EH (cell line): ENCODE measurements around the gene MBOAT7.

Source experiments
- DNase-seq: peaks from one replicate; pipeline ENCODE4 v3.0.0-alpha.2; 2015; ENCODE audit warnings: low read depth

MBOAT7 gene

DNA sequence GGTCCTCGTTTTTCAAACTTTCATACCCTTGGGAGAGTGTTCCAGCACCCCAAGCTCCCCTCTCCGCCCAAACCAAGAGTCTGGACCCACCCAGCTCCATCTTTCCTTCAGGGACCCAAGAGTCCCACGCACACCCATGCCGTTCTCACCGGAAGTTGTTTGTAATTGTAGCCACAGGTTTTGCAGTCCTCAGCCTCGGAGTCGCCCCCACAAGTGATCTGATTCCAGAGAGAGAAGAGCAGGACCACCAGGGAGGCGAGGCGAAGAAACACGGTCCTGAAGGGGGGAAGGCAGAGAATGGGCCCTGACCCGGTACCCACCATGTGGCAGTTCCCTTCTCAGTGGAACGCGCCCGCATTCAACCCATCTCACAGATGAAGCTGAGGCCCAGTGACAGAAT is 26.5 kb downstream of the MBOAT7 start:
- DNase-seq, result no peak

DNA sequence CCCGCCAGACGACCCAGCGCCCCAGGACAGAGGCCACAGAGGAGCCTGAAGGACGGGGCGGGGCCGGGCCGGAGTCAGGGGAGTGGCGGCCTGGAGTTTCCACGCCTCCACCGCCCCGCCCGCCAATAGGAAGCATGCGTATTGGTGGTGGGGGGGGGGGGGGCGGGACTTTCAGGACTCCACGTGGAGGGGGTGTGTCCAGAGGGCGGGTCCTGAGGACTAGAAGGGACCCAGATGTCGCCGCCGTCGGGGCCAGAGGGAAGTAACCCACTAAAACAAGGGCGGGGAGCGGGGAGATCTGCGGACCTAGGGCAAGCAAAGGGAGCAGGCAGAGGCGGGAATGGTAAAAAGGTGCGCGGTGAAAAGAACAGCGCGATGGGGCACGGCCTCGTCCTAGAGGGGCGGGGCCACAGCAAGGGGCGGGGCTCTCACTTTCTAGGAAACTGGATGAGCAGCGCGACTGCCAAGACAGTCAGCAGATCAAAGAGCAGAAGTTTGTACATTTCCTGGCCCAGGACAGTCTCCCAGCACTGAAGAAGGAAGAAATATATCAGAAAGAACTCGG is 27.1 kb downstream of the MBOAT7 start:
- peak; percentile 71 for DNase-seq

DNA sequence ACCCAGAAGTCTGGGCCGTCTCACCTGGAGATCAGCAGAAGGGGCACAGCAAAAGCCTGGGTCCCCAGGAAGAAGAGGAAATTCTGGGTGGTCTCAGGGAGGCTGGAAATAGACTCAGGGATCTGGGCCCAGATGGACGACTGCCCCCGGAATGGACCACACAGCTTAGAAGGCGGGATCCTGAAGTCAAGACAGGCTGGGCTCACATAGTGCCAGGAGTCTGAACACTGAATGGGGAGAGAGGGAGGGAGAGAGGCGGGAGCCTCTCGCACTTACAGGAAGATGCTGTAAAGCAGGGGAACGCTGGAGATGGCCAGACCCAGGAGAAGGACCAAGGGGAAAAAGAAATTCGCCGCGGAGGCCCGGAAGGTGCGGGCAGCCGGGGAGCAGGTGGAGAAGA is 28.5 kb downstream of the MBOAT7 start:
- peak; percentile 19 for DNase-seq

DNA sequence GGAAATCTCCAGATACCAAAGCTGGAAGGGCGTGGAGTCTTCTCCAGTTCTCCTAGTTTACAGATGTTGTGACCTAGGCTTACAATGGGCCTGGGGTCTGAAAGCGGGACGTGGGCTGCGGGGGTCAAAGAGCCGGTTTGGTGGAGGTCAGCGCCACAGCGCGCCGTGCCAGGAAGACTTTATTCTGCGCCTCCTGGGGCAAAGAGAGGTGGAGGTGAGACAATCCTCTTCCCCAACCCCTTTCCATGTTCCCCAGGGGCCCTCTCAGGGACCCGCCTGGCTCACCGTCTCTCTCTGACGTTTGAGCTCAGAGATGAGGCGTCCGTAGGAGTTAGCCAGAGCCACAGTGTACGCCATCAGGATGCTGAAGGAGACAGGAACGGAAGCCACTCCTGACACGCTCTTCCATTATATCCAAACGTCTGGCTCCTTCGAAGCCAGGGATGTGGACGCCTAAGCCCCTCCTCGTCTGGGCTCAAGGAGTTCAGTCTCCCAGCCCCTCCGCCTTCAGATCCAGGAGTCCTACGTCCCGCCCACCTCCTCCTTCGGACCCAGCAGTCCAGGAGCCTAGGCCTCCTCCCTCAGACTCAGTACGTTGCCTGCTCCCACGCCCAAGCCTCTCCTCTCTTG is 29.1 kb downstream of the MBOAT7 start:
- DNase-seq, result peak; percentile 40

DNA sequence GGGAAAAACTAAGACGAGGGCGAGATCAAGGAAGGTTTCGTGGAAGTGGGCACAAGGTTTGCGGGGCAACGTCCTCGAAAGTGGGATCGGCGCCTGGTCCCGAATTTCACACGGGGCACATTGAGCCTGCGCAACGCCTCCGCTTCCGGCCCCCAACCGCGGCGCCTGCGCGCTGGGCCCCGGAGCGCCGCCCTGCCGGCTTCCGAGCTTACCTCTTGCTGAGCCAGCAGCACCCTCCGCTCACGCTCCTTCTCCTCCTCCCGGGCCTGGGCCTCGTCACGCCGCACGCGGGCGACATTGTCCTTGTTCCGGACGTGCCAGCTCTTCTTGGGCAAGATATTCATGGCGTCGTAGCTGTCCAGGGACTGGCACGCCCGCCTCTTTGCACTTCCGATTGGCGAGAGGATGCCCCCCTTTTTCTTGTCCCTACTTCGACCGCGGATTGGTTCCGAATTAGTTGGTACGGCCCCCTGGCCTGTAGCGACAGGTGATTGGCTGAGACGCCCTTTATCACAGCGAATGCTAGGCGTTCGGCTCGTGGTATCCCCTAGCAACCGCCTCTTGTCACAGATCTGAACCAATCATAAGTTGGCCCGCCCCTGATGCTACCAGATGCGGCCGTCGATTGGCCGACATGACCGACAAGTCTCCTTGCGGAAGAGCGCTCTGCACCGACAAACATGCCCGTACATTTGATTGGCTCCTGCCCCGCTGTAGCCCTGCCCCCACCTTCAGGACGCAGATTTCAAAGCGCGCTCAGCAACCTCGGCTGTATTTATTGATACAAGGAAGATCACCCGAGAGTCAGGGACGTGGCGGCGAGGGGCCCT is 29.8 kb downstream of the MBOAT7 start, which contains the start of gene LENG1:
Gene LENG1, minus strand, starts transcription at position 370 of the 830 bp plus-strand sequence. Its CDS starts 26 bp downstream, at position 344.
- peak; percentile 100 for DNase-seq

DNA sequence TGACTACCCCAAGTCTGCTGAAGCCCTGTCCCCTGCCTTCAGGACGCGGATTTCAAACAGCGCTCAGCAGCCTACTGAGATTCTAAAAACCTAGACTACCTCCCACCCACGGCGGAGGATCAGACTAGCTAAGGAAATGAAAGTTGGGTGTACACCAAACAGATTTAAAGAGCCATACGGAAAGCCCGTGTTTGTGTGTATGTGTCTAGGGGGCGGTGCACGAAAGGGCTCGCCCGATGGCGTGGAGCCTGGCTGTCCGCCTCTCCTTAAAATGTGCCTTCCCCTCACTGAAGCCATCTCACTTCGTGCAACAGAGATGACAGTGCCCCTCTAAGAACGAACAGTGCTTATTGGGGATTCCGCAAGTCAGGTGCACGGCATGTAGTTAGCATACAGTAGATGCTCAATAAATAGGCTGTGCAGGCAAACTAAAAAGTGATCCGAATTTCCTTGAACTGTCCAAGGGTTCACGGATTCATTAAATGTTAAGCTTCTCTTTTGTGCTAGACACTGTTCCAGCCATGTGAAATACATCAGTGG is 30.5 kb downstream of the MBOAT7 start:
- DNase-seq, result peak; percentile 34

DNA sequence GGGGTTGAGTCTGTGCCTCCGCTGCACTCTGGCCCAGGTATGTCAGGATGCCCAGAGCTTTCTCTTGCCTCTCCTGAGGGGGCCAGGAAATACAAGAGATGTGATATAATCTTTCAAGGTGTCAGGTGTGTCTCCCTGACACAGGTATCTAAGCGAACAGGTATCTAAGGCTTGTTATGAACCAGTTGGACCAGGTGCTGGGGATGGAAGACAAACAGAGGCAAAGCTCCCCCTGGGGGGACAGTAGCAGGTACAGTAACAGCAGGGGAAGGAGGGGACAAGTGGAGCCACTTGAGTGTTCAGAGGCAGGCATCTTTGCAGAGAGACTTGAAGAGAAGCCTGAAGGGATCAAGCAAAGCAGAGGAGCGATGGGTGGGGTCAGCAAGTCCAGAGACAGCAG is 32.4 kb downstream of the MBOAT7 start:
- DNase-seq, result no peak

DNA sequence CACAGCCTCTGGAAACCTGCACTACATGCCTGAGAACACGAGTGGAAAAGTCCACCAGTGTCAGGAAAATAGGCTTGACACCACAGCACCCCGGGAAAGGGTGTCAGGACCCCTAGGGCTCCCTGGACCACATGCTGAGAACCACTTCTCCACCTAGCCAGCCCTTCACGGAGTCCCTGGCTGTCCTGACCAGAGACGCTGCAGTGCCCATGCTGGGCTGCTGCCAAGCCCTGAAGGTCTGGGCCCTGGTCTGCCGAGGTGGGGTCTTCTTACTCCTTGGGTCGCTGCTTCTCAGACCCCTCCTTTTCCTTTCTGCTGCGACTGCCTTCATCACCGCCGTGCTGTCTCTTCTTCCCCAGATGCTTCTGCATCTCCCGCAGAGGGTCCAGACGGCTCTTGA is 32.9 kb downstream of the MBOAT7 start:
- DNase-seq, result no peak

DNA sequence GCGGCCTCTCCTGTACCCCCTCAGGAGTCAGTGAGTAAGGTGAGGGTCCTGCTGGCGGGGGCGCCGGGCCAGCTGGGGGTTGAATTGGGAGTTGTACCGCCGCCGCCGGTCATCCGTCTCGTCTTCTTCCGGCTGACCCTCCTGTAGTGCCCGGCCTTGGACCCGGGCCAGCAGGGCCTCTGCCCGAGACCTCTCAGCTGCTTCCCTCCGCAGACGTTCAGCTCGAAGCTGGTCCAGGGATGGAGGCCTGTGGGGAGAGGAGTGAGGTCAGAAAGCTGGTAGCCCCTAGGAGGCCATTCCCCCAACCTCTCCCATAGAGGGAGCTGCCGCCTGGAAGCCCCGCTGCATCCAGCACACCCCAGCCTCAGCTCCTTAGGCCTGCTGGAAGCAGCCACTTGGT is 33.7 kb downstream of the MBOAT7 start:
- DNase-seq, result no peak

DNA sequence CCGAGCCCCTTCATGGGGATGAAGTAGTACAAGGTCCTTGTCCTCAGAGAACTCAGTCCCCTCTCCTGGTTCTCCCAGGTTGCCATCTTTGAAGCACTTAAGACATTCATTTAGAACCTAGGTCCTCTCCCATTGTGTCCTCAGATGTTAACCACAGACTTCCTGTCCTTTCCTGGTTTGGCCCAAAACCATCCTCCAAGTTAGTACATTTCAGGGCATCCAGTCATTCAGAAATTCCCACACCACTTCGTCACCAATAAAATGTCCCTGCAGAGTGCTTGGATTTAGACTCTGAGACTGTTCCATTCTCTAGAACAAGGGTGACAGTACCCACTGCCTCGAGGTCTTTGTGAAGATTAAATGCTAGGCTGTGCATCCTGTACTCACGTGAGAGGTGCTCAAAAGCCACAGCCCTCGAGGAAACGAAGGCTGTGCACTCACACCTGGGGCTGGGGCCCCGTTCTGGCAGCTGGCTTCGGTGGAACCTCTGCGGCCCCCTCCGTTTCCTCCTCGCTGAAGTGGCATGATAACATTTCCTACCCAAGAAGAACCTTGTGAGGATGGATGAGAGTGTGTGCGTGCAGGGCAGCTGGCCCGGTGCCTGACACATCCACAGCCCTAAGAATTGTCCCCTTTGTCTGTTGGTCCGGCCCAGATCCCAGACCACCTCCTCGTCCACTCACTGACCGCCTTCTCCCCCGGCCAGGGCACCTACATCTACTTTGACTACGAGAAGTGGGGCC is 34.6 kb downstream of the MBOAT7 start:
- DNase-seq, result peak; percentile 86

DNA sequence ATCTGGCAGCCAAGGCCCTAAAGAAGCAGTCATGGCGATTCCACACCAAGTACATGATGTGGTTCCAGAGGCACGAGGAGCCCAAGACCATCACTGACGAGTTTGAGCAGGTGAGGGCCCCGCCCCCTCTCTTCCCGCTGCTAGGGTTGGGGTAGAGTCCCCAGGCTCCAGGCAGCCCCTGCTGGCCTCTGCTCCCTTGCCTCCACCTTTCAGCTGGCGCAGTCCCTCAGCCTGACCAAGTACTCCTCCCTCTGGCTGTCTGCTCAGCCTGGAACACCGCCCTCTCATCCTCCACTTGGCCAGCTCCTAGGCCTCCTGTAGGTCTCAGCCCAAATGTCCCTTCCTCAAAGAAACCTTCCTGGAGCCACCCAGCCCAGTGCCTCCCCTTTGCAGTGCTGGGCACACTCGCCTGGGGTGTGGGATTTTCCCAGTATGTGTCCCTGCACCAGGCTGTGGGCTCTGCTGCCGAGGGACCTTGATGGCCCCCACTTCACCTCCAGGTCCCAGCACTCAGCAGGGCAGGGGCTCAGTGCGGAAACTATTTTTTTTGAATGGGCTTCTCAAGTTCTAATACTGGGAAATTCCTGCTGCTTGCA is 35.6 kb downstream of the MBOAT7 start:
- DNase-seq, result no peak

DNA sequence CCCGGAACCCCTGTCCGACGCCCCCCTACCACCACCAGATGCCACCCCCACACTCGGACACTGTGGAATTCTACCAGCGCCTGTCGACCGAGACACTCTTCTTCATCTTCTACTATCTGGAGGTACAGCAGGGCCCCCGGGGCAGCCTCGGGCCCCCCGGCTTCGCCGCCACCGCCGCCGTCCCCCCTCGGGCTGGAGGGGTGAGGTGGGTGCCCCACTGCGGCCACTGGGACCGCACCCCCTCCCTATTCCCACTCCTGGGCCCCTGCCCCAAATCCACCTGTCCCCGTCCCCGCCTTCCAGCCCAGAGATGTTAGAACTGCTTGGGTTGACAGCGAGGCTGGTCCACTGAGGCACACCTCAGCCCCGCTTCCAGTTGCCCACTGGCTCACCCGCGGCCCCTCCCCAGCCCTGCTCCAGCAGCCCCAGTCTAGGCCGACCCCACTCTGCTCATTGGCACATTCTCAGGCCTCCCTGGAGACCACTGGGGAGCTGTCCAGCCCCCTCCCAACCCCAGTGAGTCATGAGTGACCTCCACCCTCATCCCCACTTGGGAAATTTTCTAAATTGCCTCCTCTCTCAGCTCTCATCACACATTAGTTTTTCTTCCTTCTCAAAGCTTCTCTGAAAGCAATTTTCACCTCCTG is 36.4 kb downstream of the MBOAT7 start:
- no peak for DNase-seq

DNA sequence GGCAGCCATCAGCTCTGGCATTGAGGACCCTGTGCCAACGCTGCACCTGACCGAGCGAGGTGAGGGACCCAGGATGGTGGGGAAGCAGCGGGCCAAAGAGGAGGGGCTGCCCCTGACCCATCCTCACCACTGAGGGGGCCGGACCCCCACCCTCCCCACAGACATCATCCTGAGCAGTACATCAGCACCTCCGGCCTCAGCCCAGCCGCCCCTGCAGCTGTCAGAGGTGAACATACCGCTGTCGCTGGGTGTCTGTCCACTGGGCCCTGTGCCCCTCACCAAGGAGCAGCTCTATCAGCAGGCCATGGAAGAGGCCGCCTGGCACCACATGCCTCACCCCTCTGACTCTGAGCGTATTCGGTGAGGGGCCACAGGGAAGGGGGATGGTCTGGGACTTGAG is 37.1 kb downstream of the MBOAT7 start:
- DNase-seq, result no peak

DNA sequence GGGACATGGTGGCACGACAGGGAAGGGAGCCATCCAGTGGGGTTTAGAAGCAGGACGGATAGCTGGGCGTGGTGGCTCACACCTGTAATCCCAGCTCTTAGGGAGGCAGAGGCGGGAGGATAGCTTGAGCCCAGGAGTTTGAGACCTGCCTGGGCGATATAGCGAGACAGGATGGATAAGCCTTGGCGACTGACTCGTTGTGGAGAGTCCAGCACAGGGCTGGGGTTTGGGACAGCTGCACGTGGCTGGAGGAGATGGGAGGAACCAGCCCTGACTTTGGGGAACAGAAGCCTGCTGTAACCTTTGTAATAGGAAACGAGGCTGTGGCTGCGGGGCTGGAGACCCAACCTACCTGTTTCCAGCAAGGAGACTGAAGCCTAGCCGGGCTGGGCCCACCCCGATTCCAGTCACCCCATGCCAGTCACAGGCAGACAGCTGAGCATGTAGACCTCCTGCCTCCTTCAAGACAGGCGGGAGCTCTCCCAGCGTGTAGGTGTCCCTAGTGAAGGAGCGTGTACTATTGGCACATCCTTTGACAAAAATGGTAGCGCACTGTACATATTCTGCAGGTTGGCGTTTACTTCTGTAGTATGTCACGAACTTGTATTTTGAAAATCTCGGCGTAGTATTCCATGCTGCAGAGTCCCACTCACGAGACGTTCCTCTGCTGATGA is 37.9 kb downstream of the MBOAT7 start:
- DNase-seq, result no peak

DNA sequence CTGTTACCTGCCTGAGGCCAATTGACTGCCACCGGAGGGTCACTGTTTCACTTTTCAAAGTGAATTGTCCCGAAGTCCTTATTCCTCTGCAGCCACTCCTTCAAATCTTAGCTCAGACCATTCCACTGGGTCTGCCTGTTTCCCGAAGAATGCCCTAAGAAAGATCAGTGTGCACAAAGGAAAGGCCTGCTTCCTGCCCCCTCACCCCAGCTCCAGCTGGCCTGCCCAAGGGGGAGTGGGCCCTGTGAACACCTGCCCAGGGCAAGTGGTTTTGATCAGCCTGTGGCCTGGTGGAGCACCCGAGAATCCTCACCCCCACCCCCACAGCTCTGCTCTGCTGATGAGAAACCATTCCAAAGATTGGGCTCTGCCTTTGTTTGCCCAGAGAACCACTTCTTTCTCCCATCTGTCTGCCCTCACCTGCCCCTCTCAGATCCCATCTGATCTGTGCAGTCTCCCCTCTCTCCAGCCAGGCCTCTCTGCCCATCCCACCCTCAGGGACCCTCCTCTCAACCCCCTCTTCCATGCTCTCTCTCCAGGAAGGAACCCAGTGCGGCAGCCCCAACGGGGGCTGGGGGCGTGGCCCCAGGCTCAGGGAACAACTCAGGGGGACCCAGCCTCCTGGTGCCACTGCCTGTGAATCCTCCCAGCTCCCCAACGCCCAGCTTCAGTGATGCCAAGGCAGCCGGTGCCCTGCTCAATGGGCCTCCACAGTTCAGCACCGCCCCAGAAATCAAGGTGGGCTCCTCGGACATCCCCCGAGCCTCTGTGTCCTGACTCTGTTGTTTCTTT is 40.2 kb downstream of the MBOAT7 start:
- DNase-seq, result no peak

DNA sequence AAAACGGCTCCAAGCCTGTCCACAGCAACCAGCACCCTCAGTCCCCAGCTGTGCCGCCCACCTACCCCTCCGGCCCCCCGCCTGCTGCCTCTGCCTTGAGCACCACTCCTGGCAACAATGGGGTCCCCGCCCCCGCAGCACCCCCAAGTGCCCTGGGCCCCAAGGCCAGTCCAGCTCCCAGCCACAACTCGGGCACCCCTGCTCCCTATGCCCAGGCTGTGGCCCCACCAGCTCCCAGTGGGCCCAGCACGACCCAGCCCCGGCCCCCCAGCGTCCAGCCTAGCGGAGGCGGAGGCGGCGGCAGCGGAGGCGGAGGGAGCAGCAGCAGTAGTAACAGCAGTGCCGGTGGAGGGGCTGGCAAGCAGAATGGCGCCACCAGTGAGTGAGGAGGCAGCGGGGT is 41.2 kb downstream of the MBOAT7 start:
- DNase-seq, result no peak

DNA sequence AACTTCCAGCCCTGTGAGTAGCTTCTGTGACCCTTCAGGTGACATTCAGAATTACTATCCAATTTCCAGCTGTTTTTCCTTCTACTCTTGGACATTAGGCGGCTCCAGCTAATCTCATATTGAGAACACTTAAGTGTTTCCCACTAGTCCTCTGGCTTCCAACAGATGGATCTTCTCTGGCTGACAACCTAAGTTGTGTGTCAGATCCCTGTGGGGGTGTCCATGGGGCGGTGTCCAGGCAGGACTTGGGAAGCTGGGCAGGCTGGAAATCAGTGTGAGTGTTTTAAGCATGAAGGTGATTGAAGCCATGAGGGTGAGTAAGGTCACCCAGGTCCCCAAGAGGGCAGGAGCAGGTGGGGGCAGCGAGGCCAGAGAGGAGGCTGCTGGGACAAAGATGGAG is 41.7 kb downstream of the MBOAT7 start:
- DNase-seq, result no peak

DNA sequence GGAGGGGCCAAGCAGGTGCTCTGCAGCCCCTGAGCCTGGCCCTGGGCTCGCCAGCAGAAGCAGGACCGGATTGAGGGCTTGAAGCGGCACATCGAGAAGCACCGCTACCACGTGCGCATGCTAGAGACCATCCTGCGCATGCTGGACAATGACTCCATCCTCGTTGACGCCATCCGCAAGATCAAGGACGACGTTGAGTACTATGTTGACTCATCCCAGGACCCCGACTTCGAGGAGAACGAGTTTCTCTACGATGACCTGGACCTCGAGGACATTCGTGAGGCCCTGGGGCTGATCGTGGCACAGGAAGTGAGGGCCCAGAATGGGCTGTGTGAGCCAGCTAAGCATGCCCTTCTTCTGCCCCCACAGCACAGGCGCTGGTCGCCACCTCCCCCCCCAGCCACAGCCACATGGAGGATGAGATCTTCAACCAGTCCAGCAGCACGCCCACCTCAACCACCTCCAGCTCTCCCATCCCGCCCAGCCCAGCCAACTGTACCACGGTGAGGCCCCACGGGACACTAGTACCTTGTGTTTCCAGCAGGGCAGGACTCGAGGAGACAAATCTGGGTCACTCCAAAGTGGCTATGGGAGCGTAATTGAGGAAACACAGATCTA is 43.7 kb downstream of the MBOAT7 start:
- no peak for DNase-seq

DNA sequence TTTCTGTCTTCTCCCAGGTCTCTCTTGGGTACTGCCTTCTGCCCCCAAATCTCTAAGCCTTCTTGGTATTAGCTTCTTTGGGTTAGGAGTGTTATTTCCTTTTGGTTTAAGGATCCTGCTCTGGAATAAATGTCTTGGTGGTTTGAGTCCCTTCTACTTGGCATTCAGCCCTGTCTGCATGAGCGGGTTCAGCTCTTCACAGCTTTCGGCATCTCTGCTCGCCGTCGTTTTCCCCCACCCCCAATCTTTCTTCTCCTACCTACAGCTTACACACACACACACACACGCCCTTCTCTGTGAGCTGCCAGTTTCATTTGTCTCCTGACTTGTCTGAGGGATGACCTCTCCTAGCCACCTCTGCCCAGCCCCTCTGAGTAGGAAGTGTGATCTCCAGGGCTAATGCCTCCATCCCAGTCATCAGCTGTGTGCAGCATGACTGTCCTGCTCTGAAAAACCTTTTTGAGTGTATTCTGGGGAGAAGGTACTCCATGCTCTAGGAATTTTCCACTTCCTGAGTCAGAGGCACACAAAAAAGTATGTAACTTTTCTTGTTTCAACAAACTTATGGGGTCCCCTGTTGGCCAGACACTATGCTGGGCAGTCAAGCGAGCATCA is 47.1 kb downstream of the MBOAT7 start:
- no peak for DNase-seq
